ENCODE data around the gene FAM3A. TPM values are rescaled to one million over a fixed set of nuclear protein-coding genes. Genes with fewer than 3 reads are reported as not detected.

FAM3A gene
- total RNA-seq, 1 experiment from 2014 or later: 15.6 TPM

DNA sequence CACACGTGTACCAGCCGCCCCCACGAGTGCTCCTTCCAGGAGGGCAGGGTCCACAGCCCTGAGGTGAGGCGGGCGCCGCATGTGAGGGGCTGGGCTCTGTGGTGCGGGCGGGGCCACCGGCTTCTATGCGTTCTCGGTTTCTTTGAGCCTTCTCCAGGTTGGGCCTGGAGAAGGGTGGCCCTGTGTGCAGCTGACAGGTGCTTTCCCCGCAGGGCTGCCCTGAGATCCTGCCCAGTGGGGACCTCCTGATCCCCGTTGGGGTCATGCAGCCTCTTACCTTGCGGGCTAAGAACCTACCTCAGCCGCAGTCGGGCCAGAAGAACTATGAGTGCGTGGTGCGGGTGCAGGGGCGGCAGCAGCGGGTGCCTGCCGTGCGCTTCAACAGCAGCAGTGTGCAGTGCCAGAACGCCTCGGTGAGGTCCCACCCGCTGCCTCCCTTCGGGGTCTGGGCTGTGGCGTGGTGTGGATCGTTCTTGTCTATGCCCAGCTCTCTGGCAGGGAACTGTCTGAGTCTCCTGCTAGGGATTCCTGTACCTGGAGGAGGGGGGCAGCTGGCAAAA, 51.1 kb downstream of the FAM3A start (continued):
- TF ChIP-seq, protein P1, sequence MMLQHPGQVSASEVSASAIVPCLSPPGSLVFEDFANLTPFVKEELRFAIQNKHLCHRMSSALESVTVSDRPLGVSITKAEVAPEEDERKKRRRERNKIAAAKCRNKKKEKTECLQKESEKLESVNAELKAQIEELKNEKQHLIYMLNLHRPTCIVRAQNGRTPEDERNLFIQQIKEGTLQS (IDR thresholded peaks at IDR 0.05): no peak
- TF ChIP-seq, protein P2, sequence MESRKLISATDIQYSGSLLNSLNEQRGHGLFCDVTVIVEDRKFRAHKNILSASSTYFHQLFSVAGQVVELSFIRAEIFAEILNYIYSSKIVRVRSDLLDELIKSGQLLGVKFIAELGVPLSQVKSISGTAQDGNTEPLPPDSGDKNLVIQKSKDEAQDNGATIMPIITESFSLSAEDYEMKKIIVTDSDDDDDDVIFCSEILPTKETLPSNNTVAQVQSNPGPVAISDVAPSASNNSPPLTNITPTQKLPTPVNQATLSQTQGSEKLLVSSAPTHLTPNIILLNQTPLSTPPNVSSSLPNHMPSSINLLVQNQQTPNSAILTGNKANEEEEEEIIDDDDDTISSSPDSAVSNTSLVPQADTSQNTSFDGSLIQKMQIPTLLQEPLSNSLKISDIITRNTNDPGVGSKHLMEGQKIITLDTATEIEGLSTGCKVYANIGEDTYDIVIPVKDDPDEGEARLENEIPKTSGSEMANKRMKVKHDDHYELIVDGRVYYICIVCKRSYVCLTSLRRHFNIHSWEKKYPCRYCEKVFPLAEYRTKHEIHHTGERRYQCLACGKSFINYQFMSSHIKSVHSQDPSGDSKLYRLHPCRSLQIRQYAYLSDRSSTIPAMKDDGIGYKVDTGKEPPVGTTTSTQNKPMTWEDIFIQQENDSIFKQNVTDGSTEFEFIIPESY (IDR thresholded peaks at IDR 0.05; ENCODE audit: extremely low read depth, insufficient replicate concordance, low read length): no peak
- TF ChIP-seq POLR2AphosphoS5 (IDR thresholded peaks at IDR 0.05; ENCODE audit: low read depth, low read length): no peak
- TF ChIP-seq, protein P3, sequence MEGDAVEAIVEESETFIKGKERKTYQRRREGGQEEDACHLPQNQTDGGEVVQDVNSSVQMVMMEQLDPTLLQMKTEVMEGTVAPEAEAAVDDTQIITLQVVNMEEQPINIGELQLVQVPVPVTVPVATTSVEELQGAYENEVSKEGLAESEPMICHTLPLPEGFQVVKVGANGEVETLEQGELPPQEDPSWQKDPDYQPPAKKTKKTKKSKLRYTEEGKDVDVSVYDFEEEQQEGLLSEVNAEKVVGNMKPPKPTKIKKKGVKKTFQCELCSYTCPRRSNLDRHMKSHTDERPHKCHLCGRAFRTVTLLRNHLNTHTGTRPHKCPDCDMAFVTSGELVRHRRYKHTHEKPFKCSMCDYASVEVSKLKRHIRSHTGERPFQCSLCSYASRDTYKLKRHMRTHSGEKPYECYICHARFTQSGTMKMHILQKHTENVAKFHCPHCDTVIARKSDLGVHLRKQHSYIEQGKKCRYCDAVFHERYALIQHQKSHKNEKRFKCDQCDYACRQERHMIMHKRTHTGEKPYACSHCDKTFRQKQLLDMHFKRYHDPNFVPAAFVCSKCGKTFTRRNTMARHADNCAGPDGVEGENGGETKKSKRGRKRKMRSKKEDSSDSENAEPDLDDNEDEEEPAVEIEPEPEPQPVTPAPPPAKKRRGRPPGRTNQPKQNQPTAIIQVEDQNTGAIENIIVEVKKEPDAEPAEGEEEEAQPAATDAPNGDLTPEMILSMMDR (IDR thresholded peaks at IDR 0.05 in 2 of 3, conservative IDR thresholded peaks at IDR 0.05 in 1 of 3; ENCODE audit: borderline replicate concordance in 1 of 3, insufficient read depth in 1 of 3, low read depth in 2 of 3, low read length in 2 of 3): no peak

DNA sequence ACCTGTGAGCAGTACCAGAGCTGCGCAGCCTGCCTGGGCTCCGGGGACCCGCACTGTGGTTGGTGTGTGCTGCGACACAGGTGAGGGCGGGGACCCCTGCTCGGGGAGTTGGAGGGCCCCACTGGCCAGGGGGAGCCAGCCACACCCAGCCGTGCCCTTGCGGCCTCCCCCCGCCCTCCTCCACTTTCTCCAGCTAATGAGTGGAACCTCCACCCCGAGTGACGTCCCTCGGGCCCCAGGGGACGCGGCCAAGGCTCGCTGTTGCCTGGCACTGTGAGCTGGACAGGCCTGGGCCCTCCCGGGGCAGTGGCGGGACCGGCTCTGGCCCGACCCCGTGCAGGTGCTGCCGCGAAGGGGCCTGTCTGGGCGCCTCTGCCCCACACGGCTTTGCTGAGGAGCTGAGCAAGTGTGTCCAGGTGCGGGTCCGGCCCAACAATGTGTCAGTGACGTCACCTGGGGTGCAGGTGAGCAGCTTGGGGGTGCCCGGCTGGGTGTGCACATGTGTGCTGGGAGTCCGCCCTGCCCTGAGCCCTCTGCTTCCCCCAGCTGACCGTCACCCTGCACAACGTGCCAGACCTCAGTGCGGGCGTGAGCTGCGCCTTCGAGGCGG, 52.3 kb downstream of the FAM3A start:
- ChIA-PET CTCF (no interaction called here), POLR2A (no interaction called here), RAD21 (ENCODE audit: low non-redundant PET in 1 of 2, low total read pairs in 2 of 2, uncharacterized antibody in 2 of 2, unreplicated experiment in 2 of 2) (no interaction called here)
- intact Hi-C loops (cut with micrococcal nuclease): no loop called here
- H3K27me3 ChIP-seq (ENCODE audit: insufficient read depth, low read length): no peaks in the 10 kb centered on the region
- no peak overlapping the region for H3K4me2 ChIP-seq (ENCODE audit: low read length)
- no peak overlapping the region for H3K4me3 ChIP-seq (replicated peaks in 1 of 2; ENCODE audit: low read depth in 1 of 2, low read length in 2 of 2)
- TF ChIP-seq FOSL1 (IDR thresholded peaks at IDR 0.05; ENCODE audit: low read depth): no peak
- TF ChIP-seq, protein P4, sequence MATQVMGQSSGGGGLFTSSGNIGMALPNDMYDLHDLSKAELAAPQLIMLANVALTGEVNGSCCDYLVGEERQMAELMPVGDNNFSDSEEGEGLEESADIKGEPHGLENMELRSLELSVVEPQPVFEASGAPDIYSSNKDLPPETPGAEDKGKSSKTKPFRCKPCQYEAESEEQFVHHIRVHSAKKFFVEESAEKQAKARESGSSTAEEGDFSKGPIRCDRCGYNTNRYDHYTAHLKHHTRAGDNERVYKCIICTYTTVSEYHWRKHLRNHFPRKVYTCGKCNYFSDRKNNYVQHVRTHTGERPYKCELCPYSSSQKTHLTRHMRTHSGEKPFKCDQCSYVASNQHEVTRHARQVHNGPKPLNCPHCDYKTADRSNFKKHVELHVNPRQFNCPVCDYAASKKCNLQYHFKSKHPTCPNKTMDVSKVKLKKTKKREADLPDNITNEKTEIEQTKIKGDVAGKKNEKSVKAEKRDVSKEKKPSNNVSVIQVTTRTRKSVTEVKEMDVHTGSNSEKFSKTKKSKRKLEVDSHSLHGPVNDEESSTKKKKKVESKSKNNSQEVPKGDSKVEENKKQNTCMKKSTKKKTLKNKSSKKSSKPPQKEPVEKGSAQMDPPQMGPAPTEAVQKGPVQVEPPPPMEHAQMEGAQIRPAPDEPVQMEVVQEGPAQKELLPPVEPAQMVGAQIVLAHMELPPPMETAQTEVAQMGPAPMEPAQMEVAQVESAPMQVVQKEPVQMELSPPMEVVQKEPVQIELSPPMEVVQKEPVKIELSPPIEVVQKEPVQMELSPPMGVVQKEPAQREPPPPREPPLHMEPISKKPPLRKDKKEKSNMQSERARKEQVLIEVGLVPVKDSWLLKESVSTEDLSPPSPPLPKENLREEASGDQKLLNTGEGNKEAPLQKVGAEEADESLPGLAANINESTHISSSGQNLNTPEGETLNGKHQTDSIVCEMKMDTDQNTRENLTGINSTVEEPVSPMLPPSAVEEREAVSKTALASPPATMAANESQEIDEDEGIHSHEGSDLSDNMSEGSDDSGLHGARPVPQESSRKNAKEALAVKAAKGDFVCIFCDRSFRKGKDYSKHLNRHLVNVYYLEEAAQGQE (IDR thresholded peaks at IDR 0.05; ENCODE audit: low read depth): no peak
- no peak for TF ChIP-seq YY1 (IDR thresholded peaks at IDR 0.05; ENCODE audit: extremely low read depth, insufficient replicate concordance, low read depth, low read length)
- TF ChIP-seq, protein P5, sequence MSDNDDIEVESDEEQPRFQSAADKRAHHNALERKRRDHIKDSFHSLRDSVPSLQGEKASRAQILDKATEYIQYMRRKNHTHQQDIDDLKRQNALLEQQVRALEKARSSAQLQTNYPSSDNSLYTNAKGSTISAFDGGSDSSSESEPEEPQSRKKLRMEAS (IDR thresholded peaks at IDR 0.05): no peak
- no peak for TF ChIP-seq SP1 (IDR thresholded peaks at IDR 0.05; ENCODE audit: low read depth)
- TF ChIP-seq EZH2phosphoT487 (IDR thresholded peaks at IDR 0.05; ENCODE audit: borderline replicate concordance): no peak
- TF ChIP-seq ZNF274 (IDR thresholded peaks at IDR 0.05; ENCODE audit: low read depth, low read length): no peak
- peaks cover 20% of the 10 kb centered on the region for H3K79me2 ChIP-seq (ENCODE audit: insufficient read depth, low read length)
- H4K20me1 ChIP-seq (ENCODE audit: insufficient read depth): no peaks in the 10 kb centered on the region
- DNase-seq (ENCODE audit: low read depth, low spot score): no peak
- peaks cover 2 to 4% of the 10 kb centered on the region in 2 experiments; a peak in 1 of 4 replicates for H3K36me3 ChIP-seq (ENCODE audit: control insufficient read depth in 1 of 2, insufficient read depth in 2 of 2, low read length in 2 of 2)
- H3K9me2 ChIP-seq (ENCODE audit: insufficient read depth): no peaks in the 10 kb centered on the region
- ATAC-seq: no peak
- H3K27ac ChIP-seq (ENCODE audit: low read depth, low read length): no peak overlapping the region
- H2AFZ ChIP-seq (ENCODE audit: low read depth, low read length, poor library complexity, severe bottlenecking): no peak overlapping the region
- BruUV-seq (replicated peaks): no TSS peak
- no peak overlapping the region for H3K9ac ChIP-seq (ENCODE audit: low read length)
- no peaks in the 10 kb centered on the region for H3K9me3 ChIP-seq (ENCODE audit: control insufficient read depth in 1 of 2, insufficient read depth in 1 of 2, low read depth in 1 of 2, low read length in 2 of 2)
- peaks cover 5 to 6% of the 10 kb centered on the region in 2 experiments; a peak in 1 of 4 replicates for H3K4me1 ChIP-seq (ENCODE audit: control insufficient read depth in 1 of 2, insufficient read depth in 2 of 2, low read length in 2 of 2)
